HG03575 (cell line): Measurements from ENCODE around the gene FXYD3.

Experiments used
- ATAC-seq: cut with Tn5 transposase; IDR thresholded peaks from one replicate; pipeline ENCODE4 v1.9.1; 2021; ENCODE audit not compliant: unreplicated experiment, insufficient number of reproducible peaks, low FRiP score; ENCODE audit errors: extremely low read depth

Gene FXYD3

DNA sequence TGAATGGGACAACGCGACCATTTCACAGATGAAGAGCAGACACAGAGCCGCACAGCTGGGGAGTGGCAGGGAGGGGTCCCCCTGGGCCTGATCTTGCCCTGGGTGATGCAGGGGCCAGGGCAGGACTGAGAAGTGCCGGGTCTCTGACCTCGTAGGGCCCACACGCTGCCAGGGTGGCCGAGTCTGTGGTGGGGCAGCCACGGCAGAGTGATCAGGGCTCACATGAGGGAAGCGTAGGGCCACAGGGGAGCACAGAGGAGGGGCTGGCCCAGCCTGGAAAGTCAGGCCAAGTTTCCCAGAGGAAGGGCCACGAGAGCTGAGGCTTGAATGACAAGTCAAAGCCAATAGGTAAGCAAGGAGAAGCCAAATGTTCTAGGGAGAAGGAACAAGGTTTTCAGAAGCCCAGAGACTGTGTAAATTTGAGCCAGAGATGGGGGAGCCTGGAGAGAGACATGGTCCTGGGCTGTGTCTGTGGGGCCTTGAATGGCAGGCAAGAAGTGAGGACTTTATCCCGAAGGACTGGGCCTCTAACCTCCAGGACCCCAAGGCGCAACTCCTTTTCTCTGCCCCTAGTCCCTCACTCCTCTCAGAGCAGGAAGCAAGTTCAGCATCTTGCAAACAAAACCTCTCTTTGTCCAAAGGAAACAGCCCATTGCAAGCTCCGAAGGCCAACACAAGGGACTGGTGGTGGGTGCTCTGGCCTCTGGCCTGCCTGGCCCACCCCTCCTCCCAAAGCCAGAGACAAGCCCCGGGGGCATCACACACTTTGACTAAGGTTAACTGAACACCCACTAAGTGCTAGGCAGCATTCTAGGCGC is 31.7 kb upstream of the FXYD3 start:
- no peak for ATAC-seq

DNA sequence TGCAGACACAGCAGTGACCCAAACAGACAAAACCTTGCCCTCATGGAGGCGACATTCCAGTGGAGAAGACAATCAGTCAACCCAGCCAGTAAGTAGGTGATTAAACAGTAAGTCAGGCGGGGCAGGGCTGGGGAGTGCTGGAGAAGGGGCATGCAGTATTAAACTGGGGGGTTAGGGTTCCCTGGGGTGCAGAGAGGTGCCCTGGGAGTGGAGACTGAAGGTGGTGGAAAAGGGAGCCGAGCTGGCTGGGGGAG is 31.2 kb upstream of the FXYD3 start:
- no peak for ATAC-seq

DNA sequence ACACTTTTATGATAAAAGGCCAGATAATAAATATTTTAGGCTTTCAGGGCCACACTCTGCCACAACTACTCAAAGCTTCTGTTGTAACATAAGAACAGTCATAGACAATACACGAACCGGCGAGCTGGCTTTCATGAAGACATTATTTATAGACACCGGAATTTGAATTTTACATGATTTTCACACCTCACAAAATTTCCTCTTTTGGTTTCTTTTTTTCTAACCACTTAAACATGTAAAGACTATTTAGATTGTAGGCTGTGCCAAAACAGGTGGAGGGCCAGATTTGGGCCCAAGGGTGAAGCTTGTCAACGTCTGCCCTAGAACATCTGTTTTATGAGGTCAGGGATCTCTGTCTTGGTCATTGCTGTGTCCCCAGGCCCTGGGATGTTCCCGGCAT is 29.7 kb upstream of the FXYD3 start:
- no peak for ATAC-seq

DNA sequence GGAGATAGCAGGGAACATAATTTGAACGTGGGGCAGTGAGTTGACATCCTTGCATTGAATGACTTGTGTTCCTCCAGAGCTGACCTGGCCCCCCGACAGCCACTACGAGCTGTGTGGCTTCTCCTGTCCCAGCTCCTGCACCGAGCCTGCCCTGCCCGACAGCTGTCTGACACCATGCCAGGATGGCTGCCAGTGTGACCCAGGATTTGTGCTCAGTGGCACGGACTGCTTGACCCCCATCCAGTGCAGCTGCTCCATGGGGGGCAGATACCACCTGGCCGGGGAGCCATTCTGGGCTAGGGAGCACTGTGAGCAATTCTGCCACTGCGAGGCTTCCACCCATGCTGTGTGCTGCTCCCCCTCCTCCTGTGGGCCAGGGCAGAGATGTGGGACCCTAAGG is 29.2 kb upstream of the FXYD3 start:
- ATAC-seq: no peak

DNA sequence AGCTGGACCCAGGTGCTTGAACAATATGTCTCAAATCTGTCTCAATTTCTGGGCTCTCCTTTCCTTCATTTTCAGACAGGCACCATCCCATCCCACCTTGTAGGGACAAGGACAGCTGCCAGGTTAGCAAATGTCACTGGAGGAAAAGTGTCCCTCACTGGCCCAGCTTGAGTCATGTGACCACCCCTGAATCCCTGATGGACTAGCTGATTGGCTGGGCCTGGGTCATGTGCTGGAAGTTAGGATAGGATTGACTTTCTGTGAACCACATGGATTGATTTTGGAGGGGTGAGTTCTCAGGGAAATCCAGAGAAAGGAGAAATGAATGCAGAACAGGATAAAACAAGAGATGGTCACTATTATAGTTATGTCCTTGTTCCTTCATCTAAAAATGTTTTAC is 28.2 kb upstream of the FXYD3 start:
- no peak for ATAC-seq

DNA sequence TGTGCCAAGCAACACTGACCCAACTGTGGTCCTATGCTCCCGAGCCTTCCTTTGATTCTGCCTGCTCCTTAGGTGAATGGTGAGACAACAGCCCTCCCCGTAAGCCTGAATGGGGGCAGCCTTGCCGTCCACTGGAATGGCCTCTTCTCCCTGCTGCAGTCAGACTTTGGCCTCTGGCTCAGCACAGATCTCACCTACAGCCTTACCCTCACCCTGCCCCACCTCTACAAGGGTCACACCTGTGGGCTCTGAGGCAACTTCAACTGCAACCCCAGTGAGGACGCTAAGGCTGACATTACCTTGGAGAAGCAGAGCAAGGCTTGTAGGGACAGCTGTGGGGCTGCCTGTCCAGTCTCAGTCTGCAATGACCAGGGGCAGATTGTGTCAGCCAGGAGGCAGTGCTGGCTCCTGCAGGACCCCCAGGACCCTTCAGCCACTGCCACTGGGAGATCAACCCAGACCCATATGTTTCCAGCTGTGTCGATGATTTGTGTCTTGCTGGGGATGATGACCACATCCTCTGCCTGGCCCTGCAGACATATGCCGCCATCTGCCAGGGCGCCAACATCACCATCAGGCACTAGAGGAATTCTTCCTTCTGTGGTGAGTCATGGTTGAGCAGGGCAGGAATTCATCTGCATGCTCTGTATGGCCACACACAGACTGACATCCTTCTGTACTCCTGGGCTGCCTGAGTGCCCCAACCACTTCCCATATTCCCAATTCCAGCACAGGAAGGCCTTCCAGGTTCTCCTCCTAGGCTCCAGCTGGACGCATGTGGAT is 27.3 kb upstream of the FXYD3 start:
- ATAC-seq: no peak

DNA sequence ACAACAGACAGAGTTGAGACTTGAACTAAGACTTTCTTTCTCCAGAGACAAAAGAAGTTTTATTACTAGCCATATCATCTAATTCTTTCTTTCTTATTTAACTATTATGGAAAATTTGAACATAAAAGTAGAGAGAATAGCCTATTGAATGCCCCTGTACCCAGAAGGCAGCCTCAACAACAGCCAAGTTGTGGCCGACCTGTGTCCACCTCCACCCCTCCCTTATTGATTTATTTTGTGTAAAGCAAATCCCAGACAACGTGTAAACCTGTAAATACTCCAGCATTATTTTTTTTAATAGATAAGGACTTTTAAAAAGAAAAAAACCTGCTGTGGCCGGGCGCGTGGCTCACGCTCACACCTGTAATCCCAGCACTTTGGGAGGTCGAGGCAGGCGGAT is 26.1 kb upstream of the FXYD3 start:
- no peak for ATAC-seq

DNA sequence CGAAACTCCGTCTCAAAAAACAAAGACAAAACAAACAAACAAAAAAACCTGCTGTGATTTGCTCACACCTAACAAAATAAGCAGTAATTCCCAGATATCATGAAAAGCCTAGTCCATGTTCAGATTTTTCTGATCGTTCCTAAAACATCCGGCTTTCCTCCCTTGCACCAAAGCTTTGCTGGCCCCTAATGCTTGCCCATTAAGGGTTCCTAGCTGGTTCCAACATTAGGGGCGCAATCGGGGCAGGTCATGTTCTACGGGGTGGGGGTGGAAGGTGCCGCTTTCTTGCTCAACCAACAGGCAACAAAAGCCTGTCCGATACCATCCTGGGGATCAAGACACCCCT is 25.5 kb upstream of the FXYD3 start:
- no peak for ATAC-seq

DNA sequence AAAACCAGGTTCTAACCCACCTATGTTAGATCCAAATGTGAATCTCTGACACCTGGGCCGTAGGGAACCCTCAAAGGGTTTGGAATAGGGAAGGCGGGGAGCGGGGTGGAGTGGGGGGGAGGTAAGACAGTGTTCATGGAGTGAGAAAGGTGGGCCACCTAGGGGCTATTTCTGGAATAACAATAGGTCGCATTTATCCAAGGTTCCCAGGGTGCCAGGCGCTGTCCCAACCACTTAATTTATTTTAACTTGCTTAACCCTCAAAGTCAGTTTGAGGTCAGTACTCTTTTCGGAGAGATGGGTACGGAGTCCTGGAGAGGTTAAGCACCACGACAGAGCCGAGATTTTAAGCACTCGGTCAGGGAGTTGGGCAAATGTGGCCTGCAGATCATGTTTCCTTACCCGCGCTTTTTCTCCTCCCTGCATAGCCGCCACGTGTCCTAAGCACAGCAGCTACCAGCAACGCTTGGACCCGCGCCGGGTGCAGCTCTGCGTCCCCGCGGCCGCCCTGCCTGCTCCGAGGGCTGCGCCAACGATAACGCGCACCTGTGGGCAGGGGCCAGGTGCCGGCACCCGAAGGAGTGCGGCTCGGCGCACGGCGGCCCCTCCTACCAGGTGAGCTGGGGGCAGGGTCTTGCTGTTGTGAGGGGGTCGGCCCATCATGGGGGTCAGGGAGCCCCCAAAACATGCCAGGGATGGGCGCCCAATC is 25.0 kb upstream of the FXYD3 start:
- ATAC-seq: no peak

DNA sequence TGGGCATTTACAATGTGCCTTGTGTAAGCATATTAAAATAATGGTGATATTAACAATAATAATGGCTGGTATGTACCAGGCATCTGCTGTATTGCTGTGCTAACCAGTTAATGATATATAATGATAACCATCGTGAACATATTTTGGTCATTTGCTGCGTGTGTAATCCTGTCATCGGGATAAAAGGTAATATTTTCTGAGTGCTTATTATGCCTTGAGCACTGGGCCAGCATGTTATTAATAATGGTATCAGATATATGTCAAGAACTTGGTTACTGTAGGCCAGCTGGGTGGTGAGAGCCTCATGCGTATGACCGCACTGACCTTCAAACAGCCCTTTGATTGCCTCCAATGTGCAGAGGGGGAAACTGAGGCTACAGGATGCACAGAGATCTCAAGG is 22.2 kb upstream of the FXYD3 start:
- no peak for ATAC-seq

DNA sequence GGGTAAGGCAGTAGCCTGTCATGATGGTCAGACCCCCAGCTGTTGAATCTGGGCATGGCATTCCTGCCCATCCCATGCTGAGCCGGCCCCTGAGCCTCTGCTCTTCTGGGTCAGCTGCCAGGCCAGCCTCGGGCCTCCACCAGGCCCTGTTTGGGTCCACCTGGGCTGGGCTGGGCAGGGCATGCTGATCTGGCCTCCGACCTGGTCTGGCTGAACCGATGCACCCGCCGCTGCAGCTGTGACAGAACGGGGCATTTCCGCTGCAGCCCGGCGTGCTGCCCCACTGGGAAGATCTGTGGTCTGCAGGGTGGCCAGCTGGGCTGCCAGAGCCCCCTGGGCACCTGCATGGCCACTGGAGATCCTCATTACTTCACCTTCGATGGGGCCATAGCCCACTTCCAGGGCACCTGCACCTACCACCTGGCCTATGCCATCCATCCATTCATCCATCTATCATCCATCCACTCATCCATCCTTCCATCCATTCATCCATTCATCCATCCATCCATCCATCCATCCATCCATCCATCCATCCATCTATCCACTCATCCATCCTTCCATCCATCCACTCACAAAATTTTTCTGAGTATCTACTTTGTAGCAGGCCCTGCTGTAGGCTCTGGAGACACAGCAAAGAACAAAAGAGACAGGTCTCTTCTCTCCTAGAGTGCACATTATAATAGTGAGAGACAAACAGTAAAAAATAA is 21.5 kb upstream of the FXYD3 start:
- no peak for ATAC-seq

DNA sequence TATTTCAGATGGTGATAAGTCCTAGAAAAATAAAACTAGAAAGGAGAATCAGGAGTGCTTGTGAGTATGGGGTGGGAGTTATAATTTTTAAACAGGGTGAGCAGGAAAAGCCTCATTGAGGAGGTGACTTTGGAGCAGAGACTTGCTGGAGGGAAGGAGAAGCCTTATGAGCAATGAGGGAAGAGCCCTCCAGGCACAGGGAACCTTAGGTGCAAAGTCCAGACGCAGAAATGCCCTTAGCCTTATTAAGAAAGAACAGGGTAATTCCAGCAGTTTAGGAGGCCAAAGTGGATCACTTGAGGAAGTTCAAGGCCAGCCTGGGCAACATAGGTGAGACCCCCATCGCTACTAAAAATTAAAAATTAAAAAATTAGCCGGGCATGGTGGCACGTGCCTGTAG is 21.0 kb upstream of the FXYD3 start:
- no peak for ATAC-seq

DNA sequence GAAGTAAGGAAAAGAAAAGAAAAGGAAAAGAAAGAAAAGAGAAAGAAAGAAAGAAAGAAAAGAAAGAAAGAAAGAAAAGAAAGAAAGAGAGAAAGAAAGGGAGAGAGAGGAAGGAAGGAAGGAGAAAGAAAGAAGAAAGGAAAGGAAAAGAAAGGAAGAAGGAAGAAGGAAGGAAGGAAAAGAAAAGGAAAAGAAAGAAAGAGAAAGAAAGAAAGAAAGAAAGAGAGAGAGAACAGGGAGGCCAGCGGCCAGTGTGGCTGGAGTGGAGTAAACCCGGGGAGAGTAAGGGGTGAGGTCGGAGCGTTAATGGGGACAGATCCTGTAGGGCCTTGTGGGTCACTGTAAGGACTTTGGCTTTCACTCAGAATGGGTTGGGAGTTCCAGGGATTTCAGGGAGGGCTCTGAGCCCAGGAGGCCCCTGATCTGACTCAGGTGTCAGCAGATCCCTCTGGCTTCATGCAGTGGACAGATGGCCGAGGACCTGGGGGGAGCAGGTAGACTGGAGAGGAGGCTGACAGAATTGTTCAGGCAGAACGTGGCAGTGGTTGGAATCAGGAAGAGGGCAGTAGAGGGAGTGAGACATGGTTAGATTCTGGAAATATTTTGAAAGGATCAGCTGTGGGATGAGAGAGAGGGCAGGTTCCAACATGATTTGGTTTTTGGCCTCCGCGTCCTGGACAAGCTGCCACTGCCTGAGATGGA is 19.8 kb upstream of the FXYD3 start:
- no peak for ATAC-seq

DNA sequence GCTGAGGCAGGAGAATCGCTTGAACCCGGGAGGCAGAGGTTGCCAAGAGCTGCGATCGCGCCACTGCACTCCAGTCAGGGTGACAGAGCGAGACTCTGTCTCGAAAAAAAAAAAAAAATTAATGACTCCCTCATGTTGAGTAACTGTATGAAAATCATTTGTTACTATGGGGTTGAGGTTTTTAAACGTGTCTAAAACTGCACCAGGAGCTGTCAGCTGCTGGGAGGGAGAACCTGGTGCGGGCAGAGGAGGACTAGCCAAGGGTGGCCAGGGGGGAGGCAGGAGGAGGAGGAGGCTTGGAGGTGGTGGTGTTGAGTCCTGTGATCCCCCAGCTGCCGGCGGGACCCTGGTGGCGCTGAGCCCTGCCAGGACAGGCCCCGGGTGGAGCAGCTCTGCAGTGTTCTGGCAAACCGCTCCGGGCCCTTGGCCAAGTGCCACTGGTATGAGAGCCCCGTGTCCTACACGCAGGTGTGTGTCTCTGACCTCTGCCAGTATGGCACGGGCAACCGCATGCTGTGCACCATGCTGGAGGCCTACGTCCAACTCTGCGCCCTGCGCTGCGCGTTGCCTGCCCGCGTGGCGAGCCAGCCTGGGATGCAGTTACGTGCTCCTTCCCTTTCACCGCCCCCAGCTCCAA is 17.1 kb upstream of the FXYD3 start:
- no peak for ATAC-seq

DNA sequence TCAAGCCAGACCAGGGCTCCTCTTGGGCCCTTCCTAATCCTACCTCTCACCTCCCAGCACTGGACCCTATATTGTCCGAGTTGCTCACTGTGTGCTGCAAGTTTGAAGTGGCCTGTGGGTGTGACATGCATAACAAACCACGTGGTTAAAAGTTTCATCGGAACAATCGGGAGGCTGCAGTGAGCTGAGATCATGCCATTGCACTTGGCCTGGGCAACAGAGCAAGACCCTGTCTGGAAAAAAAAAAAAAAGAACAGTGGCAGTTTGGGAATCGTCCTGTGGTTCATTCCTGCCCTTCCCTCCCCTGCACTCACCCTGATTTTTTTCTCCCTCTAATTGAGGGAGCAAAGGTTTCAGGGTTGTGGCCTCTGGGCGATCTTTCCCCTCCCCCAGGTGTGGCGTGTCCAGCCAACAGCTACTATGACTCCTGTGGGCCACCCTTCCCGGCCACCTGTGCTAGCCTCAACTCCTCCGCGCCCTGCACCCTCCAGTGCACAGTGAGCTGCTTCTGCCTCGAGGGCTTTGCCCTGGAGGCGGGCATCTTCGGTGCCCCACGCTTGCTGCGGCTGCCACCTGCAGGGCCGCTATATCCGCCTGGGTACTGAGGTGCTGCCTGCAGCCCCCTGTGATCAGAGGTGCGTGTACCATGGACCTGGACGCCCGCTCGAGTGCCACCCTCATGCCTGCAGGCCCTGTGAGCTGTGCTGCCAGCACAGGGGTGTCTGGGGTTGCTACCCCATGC is 16.3 kb upstream of the FXYD3 start:
- ATAC-seq: no peak

DNA sequence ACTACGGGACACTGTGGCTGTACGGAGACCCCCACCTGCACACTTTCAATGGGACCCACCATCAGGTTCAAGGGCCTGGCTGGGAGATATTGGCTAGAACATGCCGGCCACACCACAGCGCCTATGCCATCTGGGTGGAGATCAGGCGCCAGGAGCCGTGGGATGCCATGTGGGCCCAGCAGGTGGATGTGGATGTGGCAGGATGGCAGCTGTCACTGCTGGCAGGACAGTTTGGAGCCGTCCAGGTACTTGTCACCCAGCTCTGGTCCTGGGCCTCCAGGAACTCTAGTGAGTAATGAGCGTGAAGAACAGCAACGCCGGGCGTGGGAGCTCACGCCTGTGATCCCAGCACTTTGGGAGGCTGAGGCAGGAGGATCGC is 15.7 kb upstream of the FXYD3 start:
- ATAC-seq: no peak

DNA sequence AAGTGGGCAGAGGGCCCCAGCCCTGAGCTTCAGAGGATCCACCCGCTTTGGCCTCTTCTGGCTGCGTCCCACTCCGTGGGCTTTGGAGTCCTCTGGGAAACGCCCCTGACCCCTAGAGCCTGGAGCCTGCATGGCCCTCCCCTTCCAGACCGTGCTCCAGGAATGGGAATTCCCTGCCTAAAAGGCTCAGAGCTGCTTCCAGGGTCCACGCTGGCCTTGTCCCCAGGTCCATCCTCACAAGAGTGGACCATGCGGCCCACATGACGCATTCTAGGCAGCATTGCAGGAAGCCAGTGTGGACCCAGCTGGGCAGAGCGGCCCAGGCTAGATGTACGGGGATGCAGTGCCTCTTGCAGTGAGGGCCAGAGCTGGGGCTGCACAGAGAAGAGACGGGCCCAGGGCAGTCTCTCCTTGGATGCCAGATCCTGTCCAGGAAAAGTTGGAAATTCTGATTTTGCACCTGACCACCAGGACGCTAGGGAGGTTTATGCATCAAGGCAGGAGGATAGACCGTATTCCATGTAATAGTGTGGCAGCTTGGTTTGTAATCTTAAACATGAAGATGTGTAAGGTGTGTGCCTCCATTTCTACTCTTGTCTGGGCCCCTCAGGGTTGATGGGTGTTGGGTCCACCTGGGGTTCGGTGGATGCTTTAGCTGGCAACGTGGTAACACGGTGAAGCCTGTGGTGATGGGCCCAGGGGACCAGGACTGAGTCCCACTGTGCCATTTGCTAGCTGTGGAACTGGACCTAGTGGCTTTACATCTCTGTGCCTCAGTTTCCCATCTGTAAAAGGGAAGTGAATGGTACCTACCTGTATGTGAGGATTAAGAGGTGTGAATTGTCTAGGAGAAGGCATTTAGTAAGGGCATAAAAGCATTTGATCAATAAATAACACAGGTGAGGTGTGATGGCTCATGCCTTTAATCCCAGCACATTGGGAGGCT is 14.8 kb upstream of the FXYD3 start:
- no peak for ATAC-seq
